HG03354 (cell line): Measurements from ENCODE around the gene DIS3L2.
"Not testable (repeated sequence)": the region's sequence is repeated elsewhere in the genome, so short reads cannot be mapped to it uniquely, and the experiment has no call there.

ENCODE experiments used
- ATAC-seq: cut with Tn5 transposase; IDR thresholded peaks from one replicate; pipeline ENCODE4 v1.9.1; 2021; ENCODE audit warnings: mild to moderate bottlenecking; ENCODE audit not compliant: unreplicated experiment, poor library complexity, severe bottlenecking

The DIS3L2 gene

DNA sequence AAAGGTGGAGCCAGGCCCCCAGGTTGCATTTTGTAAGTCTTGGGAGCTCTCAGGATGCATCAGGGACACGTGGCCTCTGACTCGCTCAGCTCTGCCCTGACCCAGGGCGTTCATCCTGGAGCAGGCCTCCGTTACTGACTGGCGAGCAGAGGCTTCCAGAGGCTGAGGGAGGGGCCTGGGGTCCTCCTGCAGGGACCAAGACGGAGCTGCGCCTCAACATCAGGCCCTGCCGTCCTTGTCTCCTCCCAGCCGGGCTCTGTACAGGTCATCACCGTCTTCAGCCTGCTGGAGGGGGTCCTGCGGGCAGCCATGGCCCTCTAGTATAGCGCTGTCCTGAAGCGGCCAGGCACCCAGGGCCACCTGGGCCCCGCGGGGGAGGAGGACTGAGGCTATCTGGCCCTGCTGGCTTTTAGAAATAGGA lies 406.8 kb downstream of the DIS3L2 start:
- ATAC-seq = no peak

DNA sequence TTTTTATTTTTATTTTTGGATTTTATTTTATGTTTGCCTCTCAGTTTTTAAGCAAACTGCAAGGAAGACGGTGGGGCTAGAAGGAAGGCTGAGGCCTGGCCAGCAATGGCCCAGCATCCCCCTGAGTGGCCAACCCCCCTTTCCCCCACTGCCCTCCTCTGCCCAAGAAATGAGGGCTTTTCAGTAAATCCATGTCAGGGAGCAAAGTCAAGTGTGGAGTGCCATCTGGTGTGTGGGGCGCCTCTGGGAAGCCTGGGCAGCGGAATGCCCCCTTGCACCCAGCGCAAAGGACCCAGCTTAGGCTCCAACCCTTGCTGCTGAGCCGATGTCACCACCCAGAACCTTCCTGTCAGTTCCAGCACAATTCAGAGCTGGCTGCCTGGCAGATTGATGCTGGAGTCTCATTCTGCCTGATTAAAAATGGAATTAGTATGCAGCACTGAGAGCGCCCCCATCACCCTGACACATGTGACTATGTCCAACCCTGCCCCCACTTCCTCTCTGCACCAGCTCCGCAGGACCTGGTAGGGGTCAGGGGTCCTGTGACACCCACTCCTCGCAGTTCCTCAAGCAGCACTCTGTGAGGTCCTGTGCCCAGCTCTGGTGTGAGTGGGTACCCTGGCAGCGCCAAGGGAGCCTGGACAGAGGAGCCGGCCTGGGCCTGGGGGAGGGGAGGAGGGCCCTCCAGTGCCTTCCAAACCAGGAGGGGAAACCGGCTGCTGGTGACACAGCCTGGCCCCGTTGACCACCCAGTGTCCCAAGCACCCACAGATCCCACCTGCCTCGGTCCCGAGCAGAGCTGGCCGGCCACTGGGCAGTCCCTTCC lies 407.8 kb downstream of the DIS3L2 start:
- no peak for ATAC-seq

DNA sequence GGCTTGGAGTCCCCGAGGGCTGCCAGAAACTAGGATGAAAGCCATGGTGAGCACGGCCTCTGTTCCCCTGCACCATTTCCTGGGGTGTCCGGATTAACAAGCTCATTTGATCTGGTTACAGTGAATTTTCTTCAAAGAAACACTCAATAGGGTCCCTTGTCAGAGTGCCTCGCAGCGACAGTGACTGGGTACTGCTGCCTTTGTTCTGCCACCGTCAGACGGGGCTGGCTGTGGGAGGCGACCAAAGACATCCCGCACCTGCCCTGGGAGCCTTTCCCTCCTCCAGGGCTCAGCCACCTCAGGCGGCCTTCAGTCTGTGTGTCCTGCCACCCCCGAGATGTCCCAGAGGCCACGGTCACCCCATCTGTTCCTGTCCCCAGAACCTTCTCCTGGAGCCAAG lies 408.5 kb downstream of the DIS3L2 start:
- ATAC-seq = not testable (repeated sequence)

DNA sequence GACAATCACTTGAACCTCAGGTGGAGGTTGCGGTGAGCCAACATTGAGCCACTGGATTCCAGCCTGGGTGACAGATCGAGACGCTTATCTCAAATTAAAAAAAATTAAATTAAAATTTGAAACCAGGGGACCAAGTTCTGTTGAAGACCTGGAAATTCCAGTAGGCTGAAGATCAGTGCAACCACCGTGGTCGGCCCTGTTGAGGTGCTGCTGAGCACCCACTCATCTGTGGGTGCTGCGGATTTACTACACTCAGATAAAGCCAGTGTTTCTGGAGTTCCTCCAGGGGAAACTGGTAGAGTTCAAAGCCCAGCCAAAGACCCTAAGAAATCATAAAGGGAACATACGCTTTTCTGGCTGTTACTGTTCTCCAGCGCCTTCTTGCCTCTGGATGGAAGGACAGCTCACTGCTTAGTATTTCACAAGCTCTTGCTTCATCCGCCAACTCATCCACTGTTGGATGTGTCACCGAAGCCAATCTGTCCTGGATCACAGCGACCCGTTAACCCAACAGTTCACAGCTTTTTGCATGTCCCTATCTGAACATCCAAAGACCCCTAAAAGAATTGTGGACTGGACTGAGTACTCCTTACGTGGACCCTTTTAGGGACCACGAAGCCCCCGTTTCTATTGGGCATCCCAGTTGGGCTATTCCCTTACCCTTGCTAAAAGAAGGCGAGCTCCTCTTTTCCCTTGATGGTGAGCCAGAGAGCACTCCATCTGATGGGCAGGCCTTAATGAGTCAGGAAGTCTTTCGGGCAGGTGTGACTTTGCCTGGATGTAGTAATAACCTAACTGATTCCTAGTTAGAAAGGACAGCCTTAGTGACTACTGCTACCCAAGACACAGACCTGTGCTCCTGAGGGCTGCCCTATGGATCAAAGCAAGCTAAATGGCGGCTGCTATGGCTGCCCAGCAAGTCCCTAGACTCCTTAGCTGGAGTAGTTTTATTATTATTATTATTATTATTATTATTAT lies 411.0 kb downstream of the DIS3L2 start:
- no peak for ATAC-seq

DNA sequence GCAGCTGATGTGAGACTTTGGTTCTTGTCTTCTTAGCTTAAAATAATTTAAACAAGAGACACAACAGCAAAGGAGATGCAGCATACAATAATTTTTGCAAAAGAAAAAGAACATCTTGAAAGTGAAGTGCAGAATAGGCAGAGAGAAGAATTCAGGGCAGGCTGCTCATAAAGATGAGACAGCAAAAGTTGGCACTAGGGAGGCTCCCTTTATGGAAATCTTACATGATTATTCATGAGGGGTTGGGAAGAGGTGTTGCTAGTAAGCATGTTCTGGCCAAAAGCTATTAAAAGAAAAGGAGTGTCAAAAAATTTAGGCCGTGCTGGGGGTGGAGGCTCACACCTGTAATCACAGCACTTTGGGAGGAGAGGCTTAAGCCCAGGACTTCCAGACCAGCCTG lies 412.8 kb downstream of the DIS3L2 start:
- ATAC-seq = no peak

DNA sequence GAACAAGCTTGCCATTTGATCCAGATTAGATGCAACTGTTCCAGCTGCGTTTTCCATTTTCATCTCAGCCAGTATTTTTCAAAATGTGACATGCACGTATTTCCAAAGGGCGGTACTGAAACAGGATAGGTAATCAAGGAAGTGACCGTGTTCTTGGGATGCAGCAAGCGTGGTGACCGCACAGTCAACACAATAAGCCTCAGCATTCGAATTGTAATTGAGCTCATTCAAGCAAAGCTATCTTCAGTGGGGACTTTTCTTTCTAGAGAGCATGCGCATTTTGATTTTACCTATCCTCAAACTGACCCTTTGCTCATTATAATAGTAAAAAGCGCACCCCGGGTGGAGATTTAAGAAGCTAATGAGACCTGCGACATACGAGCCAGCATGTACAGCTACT lies 413.7 kb downstream of the DIS3L2 start:
- ATAC-seq = no peak

DNA sequence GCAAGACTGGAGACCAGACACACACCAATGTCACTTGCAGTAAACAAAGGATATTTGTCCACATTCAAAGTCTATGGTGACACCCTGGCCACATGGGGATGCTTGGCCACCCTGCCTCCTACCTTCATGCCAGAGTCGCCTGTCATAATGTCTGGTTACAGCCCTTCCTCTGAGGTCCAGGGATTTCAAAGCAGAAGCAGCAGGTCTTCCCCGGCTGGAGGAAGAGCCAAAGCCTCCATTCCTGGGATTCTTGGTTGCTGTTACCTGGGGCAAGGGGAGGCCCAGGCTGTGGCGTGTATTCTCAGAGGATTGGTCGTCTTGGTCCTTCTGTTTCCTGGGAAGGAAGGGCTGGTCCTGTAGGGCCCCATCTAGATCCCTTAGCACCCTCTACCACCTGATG lies 414.7 kb downstream of the DIS3L2 start:
- no peak for ATAC-seq

DNA sequence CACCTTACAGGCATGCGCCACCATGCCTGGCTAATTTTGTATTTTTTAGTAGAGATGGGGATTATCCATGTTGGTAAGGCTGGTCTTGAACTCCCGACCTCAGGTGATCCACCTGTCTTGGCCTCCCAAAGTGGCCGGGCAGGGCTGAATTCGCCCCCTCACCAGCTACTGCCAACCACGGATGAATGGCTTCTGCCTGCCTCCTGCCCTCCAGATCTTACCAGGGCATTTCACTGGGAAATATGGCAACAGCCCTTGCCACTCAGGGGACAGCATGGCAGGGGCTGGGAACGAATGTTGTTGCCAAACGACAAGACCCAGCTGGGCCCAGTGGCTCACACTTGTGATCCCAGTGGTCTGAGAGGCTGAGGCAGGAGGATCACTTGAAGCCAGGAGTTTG lies 415.2 kb downstream of the DIS3L2 start:
- no peak for ATAC-seq

DNA sequence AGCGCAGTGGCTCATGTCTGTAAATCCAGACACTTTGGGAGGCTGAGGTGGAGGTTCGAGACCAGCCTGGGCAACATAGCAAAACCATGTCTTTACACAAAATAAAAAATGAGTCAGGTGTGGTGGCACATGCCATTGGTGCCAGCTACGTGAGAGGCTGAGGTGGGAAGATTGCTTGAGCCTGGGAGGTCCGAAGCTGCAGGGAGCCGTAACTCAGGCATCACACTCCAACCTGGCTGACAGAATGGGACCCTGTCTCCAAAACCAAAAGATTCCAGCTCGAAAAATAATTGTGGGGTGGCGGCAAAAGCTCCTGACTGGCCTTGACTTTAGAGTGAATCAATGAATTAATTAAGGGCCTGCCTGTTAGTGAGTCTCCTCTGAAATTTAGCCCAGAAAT lies 415.8 kb downstream of the DIS3L2 start:
- ATAC-seq = no peak

DNA sequence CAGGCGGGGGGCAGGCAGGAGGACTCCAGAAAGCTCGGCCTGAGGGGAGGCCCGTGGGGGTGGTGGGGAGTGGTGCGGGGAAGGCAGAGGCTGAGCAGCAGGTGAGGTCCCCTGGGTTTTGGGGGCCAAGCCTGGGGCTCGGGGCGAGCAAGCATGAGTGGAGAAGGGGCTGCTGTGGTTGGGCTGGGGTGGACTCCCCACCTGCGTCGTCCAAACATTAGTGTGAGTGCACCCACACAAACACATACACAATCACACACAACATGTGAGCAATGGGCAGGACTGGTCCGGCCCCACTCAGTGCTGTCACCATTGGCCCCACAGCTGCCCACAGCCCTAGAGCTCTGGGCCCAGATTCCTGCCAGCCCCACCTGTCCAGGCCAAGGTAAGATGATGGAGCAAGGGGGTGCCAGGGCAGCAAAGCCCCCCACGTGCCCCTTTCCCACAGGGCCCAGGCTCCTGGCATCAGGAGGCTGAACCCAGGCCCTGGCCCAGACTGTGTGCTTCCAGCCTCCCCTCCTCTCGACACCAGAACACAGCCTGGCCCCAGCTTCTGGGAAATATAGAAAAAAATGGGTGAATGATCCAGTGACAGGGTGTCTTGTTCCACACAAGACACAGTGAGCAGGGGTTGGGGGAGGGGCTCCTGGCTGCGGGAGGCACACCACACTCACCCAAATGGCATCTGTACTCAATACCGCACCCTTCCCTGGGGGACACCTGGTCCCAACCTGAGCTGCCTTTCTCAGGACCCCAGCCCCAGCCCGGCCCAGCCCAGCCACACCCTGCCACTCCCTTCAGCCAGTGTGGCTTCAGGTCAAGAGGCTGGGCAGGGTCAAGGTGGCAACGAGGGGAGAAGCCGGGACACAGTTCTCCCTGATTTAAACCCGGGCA lies 416.6 kb downstream of the DIS3L2 start:
- no peak for ATAC-seq

DNA sequence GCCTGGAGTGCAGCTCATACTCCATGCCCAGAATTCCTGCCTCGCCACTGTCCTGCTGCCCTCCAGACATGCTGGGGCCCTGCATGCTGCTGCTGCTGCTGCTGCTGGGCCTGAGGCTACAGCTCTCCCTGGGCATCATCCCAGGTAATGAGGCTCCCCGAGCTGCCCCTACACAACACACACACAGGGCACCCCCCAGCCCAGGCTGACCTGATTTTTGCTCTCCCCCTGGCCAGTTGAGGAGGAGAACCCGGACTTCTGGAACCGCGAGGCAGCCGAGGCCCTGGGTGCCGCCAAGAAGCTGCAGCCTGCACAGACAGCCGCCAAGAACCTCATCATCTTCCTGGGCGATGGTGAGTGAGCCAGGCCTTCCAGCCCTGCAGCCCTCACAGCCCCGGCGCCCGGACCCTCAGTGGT lies 417.2 kb downstream of the DIS3L2 start, which contains the start of gene ALPP:
ALPP (plus strand) TSS at position 17 of the 417 bp plus-strand sequence; CDS start at position 69, 52 bp downstream.
- not testable (repeated sequence) for ATAC-seq

DNA sequence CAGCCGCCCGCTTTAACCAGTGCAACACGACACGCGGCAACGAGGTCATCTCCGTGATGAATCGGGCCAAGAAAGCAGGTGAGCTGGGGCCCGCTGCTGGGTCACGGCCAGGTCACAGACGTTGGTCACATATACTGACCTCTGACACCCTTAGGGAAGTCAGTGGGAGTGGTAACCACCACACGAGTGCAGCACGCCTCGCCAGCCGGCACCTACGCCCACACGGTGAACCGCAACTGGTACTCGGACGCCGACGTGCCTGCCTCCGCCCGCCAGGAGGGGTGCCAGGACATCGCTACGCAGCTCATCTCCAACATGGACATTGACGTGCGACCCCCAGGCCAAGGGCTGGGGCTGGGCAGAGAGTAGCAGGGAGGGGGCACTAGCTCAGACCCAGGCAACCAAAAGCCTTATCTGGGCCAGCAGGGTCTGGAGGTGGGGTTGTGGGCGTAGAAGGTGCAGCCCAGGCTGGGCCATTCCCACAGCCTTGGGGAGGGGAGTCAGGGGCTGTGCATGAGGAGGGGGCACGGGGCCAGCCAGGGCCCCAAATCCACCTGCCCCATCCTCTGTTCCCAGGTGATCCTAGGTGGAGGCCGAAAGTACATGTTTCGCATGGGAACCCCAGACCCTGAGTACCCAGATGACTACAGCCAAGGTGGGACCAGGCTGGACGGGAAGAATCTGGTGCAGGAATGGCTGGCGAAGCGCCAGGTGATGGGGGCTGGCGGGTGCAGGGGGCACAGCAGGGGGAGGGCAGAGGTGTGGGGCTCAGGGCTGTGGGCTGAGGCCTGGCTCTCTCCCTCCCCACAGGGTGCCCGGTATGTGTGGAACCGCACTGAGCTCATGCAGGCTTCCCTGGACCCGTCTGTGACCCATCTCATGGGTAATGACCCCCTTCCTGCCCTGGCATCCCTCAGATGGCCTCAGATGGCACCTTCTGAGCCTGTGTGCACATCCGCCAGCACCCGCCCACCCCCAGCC lies 418.4 kb downstream of the DIS3L2 start:
- not testable (repeated sequence) for ATAC-seq

DNA sequence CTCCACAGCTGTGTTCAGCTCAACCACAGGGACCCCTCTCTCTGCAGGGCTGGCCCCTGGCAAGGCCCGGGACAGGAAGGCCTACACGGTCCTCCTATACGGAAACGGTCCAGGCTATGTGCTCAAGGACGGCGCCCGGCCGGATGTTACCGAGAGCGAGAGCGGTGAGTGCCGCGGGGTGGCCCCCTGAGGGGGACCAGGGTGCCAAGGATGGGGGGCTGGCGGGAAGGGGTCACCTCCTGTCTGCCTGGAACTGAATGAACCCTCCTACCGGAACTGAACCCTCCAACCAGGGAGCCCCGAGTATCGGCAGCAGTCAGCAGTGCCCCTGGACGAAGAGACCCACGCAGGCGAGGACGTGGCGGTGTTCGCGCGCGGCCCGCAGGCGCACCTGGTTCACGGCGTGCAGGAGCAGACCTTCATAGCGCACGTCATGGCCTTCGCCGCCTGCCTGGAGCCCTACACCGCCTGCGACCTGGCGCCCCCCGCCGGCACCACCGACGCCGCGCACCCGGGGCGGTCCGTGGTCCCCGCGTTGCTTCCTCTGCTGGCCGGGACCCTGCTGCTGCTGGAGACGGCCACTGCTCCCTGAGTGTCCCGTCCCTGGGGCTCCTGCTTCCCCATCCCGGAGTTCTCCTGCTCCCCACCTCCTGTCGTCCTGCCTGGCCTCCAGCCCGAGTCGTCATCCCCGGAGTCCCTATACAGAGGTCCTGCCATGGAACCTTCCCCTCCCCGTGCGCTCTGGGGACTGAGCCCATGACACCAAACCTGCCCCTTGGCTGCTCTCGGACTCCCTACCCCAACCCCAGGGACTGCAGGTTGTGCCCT lies 419.9 kb downstream of the DIS3L2 start:
- not testable (repeated sequence) for ATAC-seq

DNA sequence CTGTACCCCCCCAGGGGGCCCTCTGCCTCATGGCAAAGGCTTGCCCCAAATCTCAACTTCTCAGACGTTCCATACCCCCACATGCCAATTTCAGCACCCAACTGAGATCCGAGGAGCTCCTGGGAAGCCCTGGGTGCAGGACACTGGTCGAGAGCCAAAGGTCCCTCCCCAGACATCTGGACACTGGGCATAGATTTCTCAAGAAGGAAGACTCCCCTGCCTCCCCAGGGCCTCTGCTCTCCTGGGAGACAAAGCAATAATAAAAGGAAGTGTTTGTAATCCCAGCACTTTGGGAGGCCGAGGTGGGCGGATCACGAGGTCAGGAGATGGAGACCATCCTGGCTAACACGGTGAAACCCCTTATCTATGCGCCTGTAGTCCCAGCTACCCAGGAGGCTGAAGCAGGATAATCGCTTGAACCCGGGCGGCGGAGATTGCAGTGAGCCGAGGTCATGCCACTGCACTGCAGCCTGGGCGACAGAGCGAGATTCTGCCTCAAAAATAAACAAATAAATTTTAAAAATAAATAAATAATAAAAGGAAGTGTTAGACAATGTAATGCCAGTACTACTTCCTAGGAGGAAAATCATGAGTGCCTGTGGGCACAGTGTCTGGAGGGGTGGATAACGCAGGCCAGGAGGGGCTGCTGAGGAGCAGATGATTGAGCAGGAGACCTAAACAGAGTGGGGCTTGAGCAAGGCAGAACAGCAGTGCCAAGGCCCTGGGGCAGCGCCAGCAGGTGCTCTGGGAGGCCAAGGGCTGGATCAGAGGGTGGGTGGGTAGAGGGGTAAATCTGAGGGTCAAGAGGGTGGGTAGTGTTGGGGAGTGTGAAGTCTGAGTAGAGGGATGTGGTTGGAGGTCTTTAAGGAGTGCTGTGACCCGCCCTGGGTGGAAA lies 421.1 kb downstream of the DIS3L2 start:
- no peak for ATAC-seq

DNA sequence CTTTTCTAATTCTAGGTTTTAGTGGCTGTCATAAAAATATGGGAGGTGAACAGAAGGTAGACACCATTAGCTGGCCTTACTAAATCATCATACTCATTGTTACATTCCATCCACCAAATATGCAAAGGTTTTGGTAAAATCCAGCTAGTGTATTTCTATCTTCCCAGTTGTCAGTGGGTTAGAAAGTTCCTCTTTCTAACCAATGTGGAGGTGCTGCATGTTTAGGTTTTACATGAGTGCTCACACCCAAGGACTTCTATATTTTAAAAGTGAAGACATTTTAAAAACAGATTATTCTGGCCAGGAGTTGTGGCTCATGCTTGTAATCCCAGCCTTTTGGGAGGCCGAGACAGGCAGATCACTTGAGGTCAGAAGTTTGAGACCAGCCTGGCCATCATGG lies 423.0 kb downstream of the DIS3L2 start:
- ATAC-seq = no peak

DNA sequence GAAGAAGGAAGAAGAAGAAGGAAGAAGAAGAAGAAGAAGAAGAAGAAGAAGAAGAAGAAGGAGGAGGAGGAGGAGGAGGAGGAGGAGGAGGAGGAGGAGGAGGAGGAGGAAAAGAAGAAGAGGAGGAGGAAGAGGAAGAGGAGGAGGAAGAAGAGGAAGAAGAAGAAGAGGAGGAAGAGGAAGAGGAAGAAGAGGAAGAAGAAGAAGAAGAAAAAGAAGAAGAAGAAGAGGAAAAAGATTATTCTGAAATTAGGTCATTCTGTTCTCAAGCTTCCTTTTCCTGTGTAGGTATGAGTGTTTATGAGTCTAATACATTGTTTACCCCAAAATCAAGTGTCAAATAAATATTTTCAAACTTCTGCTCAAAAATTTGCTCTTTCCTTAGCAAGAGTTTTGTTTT lies 423.5 kb downstream of the DIS3L2 start:
- ATAC-seq = not testable (repeated sequence)
